Activated CD4-positive, CD25-positive, alpha-beta regulatory T cell treated with anti-CD3 and anti-CD28 coated beads, Interleukin-2, amount 50 U/mL, for 16 hours (primary cell): ENCODE measurements around the gene STX18.

ENCODE experiments used
- DNase-seq: peaks from one replicate; pipeline ENCODE4 v3.0.0-alpha.2; 2020; ENCODE audit warnings: low read depth, low spot score

The STX18 gene

DNA sequence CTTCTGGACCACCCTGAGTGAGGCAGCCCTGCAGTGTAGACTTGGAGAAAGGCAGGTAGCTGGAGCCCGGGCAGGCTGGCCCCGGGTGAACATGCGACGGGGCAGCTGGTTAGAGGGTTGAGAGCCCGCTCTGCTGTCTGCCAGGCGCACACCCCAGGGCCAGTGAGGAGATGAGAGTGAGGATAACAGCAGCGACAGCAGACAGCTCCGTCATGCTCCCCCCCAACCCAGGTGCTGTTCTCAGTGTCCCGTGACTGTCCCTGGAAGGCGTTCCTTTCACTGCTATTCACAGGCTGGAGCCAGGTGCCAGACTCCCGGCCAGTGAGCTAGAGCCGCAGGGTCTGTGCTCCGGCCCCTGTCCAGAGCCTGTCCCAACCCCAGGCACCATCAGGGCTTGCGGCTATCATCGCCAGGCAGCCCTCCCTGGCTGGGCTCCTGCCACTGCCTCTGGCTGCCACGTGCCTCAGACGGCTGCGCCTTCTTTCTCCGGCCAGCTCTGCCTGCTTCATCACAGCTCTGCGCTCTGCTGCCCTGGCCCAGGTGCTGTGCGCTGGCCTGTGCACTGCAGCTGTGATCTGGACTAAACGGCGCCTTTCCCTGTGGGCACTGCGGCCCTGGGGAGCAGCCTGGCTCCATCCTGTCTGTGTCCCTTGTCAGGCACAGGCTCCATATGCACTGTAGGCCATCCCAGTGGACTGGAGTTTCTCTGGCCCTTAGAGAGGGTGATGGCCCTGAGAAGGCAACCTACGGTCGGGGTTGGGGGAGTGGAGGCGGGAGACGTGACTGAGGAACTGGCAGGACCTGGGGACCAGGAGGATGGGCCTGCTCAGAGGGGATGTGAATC, 135.2 kb downstream of the STX18 start:
- DNase-seq: no peak

DNA sequence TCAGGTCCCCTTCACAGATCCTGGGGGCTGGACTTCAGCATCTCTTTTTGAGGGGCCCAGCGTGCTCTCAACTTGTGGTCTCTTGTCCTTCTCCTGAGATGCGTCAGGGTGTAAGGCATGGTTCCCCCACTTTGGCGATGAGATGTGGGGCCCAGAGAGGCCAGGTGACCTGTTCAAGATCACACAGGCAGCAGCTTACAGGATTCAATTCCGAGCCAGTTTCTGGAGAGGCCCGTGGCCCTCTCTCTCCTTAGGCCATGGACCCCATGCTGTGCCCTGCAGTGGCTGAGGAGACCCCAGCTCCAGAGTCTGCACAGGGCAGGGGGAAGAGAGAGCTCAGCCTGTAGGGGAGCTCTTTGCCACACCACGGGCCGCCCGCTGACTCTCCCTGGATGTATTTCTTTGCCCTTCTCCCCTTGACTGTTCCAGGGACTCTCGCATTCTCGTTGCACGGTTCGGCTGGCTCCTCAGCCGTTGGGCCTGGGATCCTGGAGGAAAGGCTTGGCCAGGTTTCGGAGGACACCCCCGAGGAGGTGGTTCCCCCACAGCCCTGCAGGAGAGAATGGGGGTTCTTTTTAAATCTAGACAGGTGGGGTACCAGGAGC, 136.4 kb downstream of the STX18 start:
- no peak for DNase-seq

DNA sequence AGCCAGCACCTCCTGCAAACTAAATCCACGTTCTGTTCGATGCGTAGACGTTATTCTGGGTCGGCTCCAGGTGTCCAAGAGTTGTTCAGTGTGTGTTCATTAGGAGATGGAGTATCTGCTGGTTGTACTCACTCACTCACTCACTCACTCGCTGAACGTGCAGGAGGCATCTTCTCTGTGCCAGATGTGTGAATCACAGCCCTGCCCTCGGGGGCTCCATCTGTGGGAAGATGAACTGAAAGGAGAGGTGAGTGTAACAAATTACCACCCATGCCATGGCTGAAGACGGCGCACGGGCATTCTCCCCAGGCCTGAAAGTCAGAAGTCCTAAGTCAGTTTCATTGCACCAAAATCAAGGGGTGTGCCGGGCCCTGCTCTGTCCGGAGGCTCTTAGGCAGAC, 138.9 kb downstream of the STX18 start:
- DNase-seq: no peak

DNA sequence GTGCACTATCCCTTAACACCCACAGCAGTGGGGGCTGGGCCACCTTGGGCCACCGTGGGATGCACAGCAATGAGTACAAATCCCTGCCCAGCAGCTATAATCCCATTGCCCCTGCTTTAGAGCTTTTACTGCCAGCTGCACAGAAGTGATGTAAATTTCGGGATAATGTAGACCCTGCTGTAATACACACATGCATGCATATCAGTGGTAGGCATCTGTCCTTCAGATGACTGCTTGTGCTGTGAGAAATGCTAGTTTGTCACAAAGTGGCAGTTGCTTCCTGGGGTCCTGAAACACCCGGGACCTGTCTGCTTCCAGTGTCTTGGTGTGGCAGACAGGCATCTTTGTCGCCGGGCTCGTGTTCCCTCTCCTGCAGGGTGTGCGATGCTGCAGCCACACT, 140.8 kb downstream of the STX18 start:
- no peak for DNase-seq

DNA sequence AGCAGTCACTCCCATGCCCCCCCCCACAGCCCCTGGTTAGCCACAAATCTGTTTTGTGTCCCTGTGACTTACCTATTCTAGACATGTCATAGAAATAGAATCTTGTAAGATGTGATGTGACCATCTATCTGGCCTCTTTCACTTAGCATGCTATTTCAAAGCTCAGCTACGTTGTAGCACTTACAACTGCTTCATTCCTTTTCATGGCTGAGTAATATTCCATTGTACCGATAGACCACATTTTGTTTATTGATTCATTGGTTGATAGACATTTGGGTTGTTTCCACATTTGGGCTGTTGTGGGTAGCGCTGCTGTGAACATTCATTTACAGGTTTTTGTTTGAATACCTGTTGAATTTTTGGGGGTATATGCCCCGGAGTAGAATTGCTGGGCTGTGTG, 143.4 kb downstream of the STX18 start:
- no peak for DNase-seq

DNA sequence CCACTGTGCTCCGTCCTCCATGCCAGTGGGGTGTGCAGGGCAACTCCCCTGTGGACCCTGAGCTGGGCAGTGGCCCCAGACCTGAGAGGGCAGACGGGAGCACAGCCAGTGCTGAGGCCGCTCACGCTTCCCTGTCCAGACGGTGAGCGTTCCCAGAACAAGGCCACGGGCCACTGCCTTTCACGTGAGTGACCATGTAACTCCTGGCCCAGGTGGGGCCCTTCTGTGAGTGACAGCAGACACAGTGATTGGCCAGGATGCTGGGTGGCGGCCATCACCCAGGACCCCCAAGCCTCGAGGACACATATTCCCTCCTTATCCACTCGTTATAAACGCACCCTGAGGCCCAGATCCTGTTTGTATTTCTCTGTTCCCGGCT, 144.4 kb downstream of the STX18 start:
- no peak for DNase-seq

DNA sequence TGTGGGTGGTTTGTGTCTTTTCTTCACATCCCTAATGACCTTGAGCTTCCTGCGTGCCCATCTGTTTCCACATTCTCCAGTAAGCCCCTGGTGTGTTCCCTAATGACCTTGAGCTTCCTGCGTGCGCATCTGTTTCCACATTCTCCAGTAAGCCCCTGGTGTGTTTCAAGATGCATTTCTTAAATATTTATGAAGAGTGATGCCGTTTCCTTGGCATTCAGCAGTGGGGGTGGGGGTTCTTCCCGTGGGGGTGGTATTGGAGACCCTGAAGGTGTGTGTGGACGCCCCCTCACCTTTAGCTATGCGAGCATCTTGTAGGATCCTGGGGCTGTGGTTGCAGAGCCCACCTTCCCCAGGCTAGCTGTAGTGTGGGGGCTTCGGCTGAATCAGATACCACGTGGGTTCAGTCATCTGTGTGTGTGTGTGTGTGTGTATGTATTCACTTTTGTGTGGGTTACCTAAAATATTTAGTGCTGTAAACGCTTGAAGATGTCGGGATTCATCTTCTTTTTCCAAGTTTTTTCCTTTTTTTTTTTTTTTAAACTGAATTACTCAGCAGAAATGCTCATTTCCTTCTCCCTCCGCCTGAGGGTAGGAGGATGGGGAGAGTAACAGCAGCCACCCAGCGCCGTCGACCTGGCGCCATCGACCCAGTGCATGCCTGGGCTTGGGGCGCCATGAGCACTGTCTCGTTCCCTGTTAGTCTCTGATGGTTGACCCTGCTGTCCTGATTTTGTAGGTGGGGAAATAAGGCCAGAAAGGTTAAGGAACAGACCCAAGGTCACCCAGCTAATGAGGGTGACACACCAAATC, 145.0 kb downstream of the STX18 start:
- DNase-seq: no peak

DNA sequence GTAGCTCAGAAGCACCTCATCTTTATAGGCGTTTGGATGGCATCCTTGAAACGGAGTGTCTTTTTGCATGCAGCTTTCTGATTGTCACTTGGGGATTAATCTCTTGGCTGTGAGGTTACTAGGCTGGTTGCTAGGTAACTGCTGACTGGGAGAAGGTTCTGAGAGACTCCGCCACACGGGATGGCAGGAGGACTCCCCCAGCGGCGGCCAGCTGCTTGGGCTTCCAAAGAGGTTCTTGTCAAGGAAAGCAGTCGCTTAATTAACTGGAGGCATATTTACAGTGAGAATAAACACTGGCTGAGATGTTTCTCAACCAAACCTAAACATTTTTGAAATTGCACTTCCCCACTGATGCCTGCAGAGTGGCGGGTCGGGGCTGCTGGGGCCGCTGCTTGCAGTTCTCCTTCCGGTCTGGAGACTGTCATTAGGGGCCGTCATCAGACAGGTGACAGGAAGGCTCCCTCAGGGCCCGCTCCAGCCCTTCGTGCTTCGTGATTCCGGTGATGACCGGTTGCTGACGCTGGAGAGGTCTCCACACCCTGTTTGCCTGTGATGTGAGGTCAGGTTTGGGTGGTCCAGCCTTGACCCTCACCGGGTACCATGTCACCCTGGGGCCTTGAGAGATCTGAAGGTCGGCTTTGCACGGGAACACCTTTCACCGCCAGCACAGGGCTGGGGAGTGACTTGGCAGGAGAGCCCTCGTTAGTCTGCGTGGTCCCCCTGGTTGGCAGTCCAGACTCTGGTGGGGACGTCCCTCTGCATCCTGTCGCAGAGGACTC, 145.8 kb downstream of the STX18 start:
- DNase-seq: no peak

DNA sequence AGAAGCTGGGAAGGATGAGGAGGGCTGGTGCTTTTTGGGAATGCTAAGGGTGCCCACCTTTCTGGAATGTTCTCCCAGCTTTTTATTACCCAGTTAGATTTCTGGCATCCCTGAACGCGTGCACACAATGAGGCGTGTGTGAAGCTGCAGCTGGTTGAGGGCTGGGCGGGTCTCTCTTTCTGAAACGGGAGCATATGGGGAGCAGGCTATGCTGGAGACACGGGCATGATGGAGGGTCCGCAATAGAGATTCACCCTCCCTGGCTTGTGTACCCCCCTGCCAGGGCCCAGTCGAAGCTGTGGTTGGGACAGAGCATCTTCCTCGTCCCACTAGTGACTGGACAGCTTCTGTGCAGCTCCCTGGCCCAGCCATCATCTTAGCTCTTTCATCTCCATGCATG, 146.5 kb downstream of the STX18 start:
- DNase-seq: no peak

DNA sequence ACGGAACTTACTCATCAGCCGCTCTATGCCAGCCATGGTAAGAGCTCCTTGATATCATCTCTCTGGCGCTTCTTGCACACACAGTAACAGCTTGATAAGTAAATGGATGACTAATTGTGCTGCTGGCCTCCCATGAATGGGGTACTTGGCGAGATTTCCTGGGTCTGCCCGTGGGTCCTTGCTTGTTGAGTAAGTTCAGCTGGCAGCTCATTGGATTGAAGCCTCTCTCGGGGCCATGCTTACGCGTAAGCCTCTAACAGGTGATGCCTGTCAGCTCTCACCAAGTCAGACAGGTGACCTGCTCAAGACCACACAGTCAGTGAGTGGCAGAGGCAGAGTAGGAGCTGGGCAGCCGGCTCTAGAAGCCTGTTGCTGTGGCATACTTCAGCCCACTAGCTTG, 147.2 kb downstream of the STX18 start:
- DNase-seq: no peak

DNA sequence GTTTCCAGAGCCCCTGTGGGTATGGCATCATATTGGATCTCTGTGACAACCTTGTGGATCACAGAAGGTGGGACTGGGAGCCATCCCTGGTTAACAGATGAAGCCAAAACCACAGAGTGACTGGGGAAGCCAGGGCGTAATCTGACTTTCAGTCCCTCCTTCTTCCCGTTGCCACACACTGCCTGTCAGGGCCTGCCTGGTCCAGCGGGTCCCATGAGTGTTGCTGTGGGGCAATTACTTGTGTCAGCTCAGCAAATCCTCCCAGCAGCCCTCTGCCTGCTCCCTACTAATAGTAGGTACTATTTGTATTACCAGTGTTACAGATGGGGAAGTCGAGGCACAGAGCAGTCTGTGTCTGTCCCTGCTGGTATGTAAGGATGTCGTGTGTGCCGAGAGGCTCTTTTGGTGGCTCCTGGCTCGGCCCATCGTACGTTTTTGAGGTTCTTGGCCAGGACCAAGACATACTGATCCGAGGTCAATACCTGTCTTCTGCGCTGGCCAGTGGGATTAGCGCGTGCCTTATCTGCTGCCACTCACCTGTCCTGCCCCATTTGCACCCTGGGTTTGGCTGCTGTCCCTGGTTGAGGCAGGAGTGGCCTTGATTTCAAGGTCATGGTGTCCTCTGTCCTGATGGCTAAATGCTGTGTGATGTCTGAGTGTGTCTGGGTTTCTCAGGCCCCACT, 149.2 kb downstream of the STX18 start:
- no peak for DNase-seq

DNA sequence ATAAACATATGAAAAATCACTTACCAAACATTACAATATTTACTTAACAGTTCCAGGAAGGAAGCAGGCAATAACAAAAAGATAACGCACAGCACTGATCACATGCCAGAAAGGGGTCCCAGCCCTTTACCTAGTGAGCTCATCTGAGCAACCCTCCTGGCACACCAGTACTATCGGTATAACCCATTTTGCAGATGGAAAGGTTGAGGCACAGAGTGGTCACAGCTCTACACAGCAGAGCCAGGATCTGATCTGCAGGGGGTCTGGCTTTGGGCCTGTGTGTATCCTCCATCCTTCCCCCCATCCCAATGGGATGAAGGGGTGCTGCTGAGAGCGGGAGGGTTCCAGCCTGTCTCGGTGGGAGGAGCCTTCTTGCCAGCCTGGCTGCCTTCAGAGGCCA, 150.0 kb downstream of the STX18 start:
- DNase-seq: no peak

DNA sequence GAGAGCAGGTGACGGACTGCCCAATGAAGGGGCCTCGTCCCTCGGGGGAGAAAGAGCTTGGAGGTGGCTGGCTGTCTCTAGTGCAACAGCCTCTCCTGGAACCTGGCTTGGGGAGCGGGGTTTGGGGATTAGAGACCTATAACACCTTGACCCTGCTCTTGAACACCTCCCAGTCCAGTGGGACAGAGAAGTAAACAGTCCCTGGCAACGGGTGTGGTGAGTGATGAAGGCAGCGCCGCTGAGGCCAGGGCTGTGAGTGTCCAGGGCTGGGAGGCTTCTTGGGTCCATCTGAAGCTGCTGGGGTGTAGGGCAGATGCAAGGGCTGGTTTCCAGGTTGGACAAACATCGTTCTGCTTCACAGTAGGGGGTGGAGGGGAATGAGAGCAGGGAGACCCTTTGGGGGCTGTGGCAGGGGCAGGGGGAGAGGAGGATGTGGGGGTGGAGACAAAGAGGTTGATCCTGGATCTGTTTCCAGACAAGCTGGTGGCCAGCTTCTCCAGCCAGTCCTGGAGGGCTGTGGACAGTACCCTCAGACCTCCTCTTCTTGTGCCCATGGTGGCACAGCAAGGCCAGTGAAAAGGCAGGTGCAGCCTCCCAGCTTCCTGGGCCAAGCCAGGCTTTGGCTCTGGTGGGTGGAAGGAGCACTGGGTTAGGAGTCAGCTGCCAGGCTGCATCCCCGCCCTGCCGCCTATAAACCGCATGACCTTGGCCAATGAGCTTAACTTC, 151.2 kb downstream of the STX18 start:
- DNase-seq: no peak

DNA sequence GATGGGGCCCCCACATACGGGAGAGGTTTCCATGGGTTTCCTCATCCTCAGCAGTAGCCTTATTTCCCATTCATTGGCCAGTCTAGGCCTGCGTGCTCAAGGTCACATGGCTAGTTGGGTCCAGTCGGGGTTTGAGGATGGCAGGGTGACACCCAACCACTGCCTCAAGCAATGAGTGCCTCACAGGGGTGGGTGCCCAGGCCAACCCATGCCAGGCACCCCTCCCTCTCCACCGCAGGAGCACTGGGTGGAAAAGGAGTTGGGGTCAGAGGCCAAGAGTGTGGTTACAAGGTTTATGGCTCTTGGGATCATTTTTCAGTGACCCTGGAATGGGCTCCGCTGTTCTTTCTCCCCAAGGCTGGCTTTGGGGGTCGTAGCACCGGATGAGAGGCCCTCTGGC, 151.8 kb downstream of the STX18 start:
- no peak for DNase-seq

DNA sequence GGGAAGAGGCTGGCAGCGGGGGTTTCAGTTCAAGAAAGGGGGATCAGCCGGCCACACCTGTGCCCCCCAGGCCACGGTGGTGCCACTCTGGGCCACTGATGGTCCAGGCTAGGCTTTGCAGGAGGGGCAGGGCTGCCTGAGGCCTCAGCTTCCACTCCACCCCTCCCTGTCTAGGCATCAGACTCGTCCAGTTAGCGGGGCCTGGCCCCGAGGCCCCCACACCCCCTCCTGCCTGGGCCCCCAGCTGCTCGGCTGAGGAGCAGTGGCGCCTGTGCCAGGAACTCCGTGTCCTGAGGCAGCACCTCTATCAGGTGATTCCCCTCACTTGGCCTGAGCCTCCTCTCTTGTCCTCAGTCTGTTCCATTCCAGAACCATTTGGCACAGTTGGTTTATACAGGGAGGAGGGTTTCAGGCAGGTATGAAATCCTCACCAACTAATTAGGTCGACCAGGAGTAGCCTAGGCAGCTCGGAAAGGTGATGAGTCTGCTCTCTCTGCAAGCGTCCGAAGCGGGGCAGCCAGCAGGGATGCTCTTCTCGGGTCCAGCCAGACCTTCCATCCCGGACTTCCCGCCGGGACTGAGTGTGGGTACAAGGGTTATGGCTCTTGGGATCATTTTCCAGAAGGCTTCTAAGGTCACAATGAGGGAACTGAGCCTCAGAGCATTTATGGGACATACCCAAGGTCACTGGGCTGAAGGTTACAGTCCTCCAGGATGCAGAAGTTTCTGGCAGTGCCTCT, 152.8 kb downstream of the STX18 start:
- DNase-seq: no peak

DNA sequence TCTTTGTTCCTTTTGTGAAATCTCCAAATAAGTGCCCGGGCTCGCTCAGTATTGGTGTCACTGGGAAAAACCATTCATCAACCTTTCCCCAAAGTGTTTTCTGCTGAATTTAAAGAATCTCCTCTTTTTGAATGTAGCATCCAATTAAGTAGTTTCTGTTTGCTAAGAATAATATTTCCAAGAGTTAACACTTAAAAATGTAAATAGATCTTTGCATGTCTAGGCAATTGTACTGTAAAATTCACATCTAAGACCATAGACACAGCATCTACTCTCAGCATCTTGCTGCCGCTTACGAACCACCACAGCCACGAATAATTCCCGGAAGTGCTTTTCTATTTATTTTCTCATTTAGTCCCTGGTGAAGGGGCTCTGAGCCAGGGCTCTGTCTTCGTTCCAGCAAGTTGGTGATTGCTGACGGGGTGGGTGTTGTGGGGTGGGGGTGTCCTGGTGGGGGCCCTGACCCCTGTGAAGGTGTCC, 153.5 kb downstream of the STX18 start:
- no peak for DNase-seq

DNA sequence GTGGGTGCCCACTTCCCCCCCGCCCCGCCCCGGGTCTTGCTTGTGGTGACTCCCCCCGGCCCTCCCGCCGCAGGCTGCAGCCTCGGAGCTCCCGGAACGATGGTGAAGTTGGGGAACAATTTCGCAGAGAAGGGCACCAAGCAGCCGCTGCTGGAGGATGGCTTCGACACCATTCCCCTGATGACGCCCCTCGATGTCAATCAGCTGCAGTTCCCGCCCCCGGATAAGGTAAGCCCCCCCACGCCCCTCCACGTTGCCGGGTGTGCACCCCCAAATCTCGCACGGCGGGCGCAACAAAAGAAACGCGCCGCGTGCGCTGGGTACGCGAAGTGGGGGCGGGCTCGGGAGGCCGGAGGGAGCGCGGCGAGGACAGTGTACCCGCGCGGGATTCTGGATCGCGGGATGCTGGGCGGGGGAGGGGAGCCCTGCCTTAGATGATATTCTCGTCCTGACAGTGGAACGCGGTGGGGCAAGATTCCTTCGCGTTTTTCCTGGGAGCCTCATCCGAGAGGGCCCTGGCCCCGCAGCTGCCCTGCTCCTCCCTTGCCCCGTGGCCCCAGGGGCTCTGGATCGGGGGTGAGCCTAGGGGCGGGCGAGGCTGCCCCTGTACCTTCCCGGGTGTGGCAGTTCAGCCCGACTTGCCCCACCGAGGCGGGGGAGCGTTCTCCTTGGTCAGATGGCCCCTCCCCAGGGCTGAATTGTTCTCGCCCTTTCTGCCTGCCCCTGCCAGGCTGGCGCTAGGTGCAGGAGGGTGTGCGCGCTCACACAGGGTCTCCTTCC, 154.1 kb downstream of the STX18 start:
- DNase-seq: no peak

DNA sequence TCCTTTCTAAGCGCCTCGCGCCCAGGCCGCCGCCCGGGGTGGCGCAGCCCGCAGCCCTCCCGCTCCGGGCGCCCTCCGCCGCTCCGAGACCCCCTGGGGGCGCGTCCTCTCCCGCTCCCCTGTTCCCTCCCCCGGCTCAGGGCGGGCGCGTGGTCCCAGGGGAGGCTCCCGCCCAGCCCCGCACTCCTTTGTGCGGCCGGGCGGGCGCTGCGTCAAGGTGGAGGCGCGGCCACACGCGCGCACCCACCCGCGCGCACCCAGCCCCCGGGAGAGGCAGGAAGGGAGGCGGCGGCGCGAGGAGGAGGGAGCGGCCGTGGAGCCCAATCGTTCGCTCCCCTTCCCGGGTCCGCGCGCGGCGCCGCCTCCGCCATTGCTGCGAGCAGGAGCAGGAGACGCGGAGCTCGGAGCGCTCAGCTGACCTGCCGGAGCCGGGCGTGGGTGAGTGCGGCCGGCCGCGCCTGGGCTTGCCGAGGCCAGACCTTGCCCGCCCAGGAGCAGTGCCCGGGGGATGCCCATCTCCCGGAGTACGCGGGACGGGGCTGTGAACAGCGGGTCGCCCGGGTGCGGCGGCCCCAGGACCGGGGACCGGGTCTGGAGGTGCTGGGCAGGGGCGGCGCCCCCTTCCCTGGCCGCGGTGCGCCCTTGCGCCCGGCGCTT, 155.0 kb downstream of the STX18 start, which contains the start of gene NSG1:
NSG1 (plus strand) TSS at position 367 of the 657 bp plus-strand sequence. CDS start 528 bp downstream, outside the sequence.
- DNase-seq: no peak
